HG03159 (cell line): ENCODE measurements around the gene CLIC3.

Experiments used
- ATAC-seq: cut with Tn5 transposase; IDR thresholded peaks from one replicate; pipeline ENCODE4 v1.9.1; 2021; ENCODE audit warnings: mild to moderate bottlenecking, moderate library complexity; ENCODE audit not compliant: unreplicated experiment

The CLIC3 gene

GRCh38 chr9:136969150-136969549 lies 27.2 kb downstream of the CLIC3 start:
- no peak for ATAC-seq

- ATAC-seq: no peak
Measured at GRCh38 chr9:136968333-136969127, 27.8 kb downstream of the CLIC3 start.

GRCh38 chr9:136965771-136966484 lies 30.4 kb downstream of the CLIC3 start:
- ATAC-seq: no peak

- no peak for ATAC-seq
Measured at GRCh38 chr9:136964833-136965422, 31.4 kb downstream of the CLIC3 start.

- ATAC-seq: no peak
Measured at GRCh38 chr9:136964171-136964689, 32.1 kb downstream of the CLIC3 start.

GRCh38 chr9:136963751-136964150 lies 32.6 kb downstream of the CLIC3 start:
- no peak for ATAC-seq

GRCh38 chr9:136963341-136963740 lies 33.0 kb downstream of the CLIC3 start:
- ATAC-seq: no peak

GRCh38 chr9:136962701-136963248 lies 33.6 kb downstream of the CLIC3 start:
- no peak for ATAC-seq

- ATAC-seq: no peak
Measured at GRCh38 chr9:136962163-136962562, 34.2 kb downstream of the CLIC3 start.

- ATAC-seq: no peak
Measured at GRCh38 chr9:136961279-136962065, 34.9 kb downstream of the CLIC3 start.

- ATAC-seq: no peak
Measured at GRCh38 chr9:136960938-136961275, 35.5 kb downstream of the CLIC3 start.

GRCh38 chr9:136960212-136960937 lies 36.0 kb downstream of the CLIC3 start:
- ATAC-seq: no peak

- no peak for ATAC-seq
Measured at GRCh38 chr9:136958898-136959850, 37.2 kb downstream of the CLIC3 start.

GRCh38 chr9:136958473-136958872 lies 37.9 kb downstream of the CLIC3 start:
- no peak for ATAC-seq

- no peak for ATAC-seq
Measured at GRCh38 chr9:136957901-136958300, 38.5 kb downstream of the CLIC3 start.

GRCh38 chr9:136957461-136957860 lies 38.9 kb downstream of the CLIC3 start:
- no peak for ATAC-seq

- ATAC-seq: no peak
Measured at GRCh38 chr9:136956604-136957003, 39.8 kb downstream of the CLIC3 start.

GRCh38 chr9:136955943-136956335 lies 40.4 kb downstream of the CLIC3 start:
- no peak for ATAC-seq
